HepG2 (cell line): ENCODE measurements around the gene PCDH12. TPM values are rescaled to one million over a fixed set of nuclear protein-coding genes. Genes with fewer than 3 reads are reported as not detected.

Experiments used
- BCL6 ChIP-seq: IDR thresholded peaks from 2 replicates; pipeline ENCODE4 v1.6.1; 2016; ENCODE audit warnings: missing genetic modification reagents, missing compliant biosample characterization
- BRD4 ChIP-seq: sonication (generic); formaldehyde crosslinking; IDR thresholded peaks from 2 replicates; pipeline ENCODE4 v1.4.0; 2020; ENCODE audit warnings: missing genetic modification reagents
- CHCHD3 ChIP-seq: sonication (generic); formaldehyde crosslinking; IDR thresholded peaks from 2 replicates; pipeline ENCODE4 v1.8.0; 2022; ENCODE audit warnings: mild to moderate bottlenecking, missing genetic modification reagents, moderate library complexity
- FOXC1 ChIP-seq: sonication (generic); formaldehyde crosslinking; IDR thresholded peaks from 2 replicates; pipeline ENCODE4 v1.8.0; 2022; ENCODE audit warnings: mild to moderate bottlenecking, missing genetic modification reagents, borderline replicate concordance
- MEIS2 ChIP-seq: sonication (generic); formaldehyde crosslinking; IDR thresholded peaks from 2 replicates; pipeline ENCODE4 v1.9.0; 2021; ENCODE audit warnings: mild to moderate bottlenecking, missing genetic modification reagents
- NFE2 ChIP-seq: sonication (generic); formaldehyde crosslinking; IDR thresholded peaks from 2 replicates; pipeline ENCODE4 v1.4.0; 2020; ENCODE audit warnings: missing genetic modification reagents
- PAX8 ChIP-seq: sonication (generic); formaldehyde crosslinking; IDR thresholded peaks from 2 replicates; pipeline ENCODE4 v1.8.0; 2022; ENCODE audit warnings: mild to moderate bottlenecking, missing genetic modification reagents, borderline replicate concordance
- POLR2G ChIP-seq: fragments of 200-400 bp; formaldehyde crosslinking; IDR thresholded peaks from 2 replicates; pipeline ENCODE4 v1.6.1; 2018; ENCODE audit warnings: mild to moderate bottlenecking, low read depth, low read length, moderate library complexity
- ZNF569 ChIP-seq: sonication (generic); formaldehyde crosslinking; IDR thresholded peaks from 2 replicates; pipeline ENCODE4 v1.5.0; 2020; ENCODE audit warnings: mild to moderate bottlenecking, missing genetic modification reagents, moderate library complexity, borderline replicate concordance
- ZNF737 ChIP-seq: sonication (generic); formaldehyde crosslinking; IDR thresholded peaks from 2 replicates; pipeline ENCODE4 v1.5.0; 2020; ENCODE audit warnings: missing genetic modification reagents, mild to moderate bottlenecking, borderline replicate concordance
- ZNF775 ChIP-seq: sonication (generic); formaldehyde crosslinking; IDR thresholded peaks from 2 replicates; pipeline ENCODE4 v1.4.0; 2020; ENCODE audit warnings: missing genetic modification reagents, mild to moderate bottlenecking, moderate library complexity, borderline replicate concordance
- ZNF780A ChIP-seq: sonication (generic); formaldehyde crosslinking; IDR thresholded peaks from 2 replicates; pipeline ENCODE4 v1.8.0; 2022; ENCODE audit warnings: mild to moderate bottlenecking, missing genetic modification reagents, moderate library complexity
- polyA plus RNA-seq, 8 experiments: library from polyadenylated mRNA; depleted of rRNA in 3 of 8; stranded (reverse) in 7 of 8; unstranded in 1 of 8; fragments of >200 nt; fragmentation: Illumina TruSeq in 4 of 8; extraction: Trizol in 4 of 8; gene quantifications; 2 replicates each; pipeline versions ENCODE4 v1.2.1 to v1.2.3, GENCODE V29; 2011 to 2016; ENCODE audit warnings: low read depth in 4 of 8, missing spikeins in 1 of 8, mixed read lengths in 1 of 8; ENCODE audit not compliant: insufficient read depth in 1 of 8
- total RNA-seq, 5 experiments: library from RNA; depleted of rRNA; stranded (reverse); fragments of >200 nt; fragmentation: Illumina TruSeq; extraction: Trizol; gene quantifications; 2 replicates each; pipeline ENCODE4 v1.2.3, GENCODE V29; 2016; ENCODE audit warnings: low read depth in 1 of 5
- TF ChIP-seq, protein P1 (sequence below): IDR thresholded peaks from 2 replicates; pipeline ENCODE4 v1.6.1; 2016
- TF ChIP-seq, protein P2 (sequence below): IDR thresholded peaks from 2 replicates; pipeline ENCODE4 v1.6.1; 2016; ENCODE audit warnings: control low read depth
- TF ChIP-seq, protein P3 (sequence below): sonication (generic); formaldehyde crosslinking; IDR thresholded peaks from 2 replicates; pipeline ENCODE4 v1.4.0; 2020; ENCODE audit warnings: mild to moderate bottlenecking, missing genetic modification reagents
- TF ChIP-seq, protein P4 (sequence below): sonication (generic); formaldehyde crosslinking; IDR thresholded peaks from 2 replicates; pipeline ENCODE4 v1.9.0; 2022; ENCODE audit warnings: missing genetic modification reagents, mild to moderate bottlenecking, borderline replicate concordance
- TF ChIP-seq, protein P5 (sequence below): sonication (generic); formaldehyde crosslinking; IDR thresholded peaks from 2 replicates; pipeline ENCODE4 v1.4.0; 2020; ENCODE audit warnings: missing genetic modification reagents

Gene PCDH12
- total and polyA plus RNA-seq, 2 of the 13 experiments (the other 11 are each of a cell fraction or from before 2014, with no cell fraction given): not detected

DNA sequence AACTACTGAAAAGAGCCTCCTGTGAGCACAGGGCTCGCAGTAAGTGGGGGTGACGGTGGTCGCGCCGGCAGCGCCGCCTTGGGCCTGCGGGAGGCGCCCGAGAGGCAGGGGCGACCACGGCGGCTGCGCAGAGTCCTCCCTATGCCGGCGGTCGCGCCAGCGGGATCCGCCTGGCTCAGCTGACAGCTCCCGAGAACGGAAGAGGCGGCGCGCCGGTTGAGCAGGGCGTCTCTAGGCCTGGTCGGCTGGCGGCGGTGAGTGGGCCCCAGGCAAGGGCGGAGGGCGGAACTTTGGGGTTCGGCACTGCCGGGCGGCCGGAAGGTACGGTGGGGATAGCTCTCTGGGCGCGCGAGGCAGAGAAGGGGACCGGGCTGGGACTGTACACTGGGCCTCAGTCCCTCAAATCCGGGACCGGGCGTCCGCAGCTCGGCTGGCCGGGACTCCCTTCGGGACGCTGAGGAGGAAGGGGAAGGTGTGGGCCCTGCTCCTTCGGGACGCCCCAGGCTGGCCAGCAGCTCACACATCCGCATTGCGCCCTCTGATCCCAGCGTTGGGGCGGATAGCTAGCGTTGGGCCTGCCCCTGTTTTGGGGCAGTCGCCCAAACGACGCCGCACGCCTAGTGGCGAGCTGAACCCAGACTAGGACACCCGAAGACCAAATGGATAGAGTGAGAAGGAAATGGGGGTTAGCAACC, 11.1 kb upstream of the PCDH12 start, which contains the start of gene RNF14 (continued):
- TF ChIP-seq, protein P1, sequence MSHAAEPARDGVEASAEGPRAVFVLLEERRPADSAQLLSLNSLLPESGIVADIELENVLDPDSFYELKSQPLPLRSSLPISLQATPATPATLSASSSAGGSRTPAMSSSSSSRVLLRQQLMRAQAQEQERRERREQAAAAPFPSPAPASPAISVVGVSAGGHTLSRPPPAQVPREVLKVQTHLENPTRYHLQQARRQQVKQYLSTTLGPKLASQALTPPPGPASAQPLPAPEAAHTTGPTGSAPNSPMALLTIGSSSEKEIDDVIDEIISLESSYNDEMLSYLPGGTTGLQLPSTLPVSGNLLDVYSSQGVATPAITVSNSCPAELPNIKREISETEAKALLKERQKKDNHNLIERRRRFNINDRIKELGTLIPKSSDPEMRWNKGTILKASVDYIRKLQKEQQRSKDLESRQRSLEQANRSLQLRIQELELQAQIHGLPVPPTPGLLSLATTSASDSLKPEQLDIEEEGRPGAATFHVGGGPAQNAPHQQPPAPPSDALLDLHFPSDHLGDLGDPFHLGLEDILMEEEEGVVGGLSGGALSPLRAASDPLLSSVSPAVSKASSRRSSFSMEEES: peak; percentile 60; the same call in 1 of the 2 replicates
- TF ChIP-seq POLR2G (peak; percentile 95), BCL6 (0 out of 2 replicates have a peak, but pooled peaks have one; percentile 52), FOXC1 (CRISPR knock-in tag) (peak; percentile 77; the same call in 1 of the 2 replicates), BRD4 (peak; percentile 88), MEIS2 (CRISPR knock-in tag) (peak; percentile 82), ZNF569 (CRISPR knock-in tag) (no peak), ZNF737 (CRISPR knock-in tag) (peak; percentile 97; the same call in 1 of the 2 replicates), PAX8 (peak; percentile 19; the same call in 1 of the 2 replicates), ZNF780A (no peak), NFE2 (CRISPR knock-in tag) (no peak), ZNF775 (CRISPR knock-in tag) (no peak), CHCHD3 (CRISPR knock-in tag) (no peak)
- TF ChIP-seq, protein P2, sequence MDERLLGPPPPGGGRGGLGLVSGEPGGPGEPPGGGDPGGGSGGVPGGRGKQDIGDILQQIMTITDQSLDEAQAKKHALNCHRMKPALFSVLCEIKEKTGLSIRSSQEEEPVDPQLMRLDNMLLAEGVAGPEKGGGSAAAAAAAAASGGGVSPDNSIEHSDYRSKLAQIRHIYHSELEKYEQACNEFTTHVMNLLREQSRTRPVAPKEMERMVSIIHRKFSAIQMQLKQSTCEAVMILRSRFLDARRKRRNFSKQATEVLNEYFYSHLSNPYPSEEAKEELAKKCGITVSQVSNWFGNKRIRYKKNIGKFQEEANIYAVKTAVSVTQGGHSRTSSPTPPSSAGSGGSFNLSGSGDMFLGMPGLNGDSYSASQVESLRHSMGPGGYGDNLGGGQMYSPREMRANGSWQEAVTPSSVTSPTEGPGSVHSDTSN (CRISPR knock-in tag): no peak
- TF ChIP-seq, protein P3, sequence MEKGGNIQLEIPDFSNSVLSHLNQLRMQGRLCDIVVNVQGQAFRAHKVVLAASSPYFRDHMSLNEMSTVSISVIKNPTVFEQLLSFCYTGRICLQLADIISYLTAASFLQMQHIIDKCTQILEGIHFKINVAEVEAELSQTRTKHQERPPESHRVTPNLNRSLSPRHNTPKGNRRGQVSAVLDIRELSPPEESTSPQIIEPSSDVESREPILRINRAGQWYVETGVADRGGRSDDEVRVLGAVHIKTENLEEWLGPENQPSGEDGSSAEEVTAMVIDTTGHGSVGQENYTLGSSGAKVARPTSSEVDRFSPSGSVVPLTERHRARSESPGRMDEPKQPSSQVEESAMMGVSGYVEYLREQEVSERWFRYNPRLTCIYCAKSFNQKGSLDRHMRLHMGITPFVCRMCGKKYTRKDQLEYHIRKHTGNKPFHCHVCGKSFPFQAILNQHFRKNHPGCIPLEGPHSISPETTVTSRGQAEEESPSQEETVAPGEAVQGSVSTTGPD (CRISPR knock-in tag): 0 out of 2 replicates have a peak, but pooled peaks have one; percentile 40
- TF ChIP-seq, protein P4, sequence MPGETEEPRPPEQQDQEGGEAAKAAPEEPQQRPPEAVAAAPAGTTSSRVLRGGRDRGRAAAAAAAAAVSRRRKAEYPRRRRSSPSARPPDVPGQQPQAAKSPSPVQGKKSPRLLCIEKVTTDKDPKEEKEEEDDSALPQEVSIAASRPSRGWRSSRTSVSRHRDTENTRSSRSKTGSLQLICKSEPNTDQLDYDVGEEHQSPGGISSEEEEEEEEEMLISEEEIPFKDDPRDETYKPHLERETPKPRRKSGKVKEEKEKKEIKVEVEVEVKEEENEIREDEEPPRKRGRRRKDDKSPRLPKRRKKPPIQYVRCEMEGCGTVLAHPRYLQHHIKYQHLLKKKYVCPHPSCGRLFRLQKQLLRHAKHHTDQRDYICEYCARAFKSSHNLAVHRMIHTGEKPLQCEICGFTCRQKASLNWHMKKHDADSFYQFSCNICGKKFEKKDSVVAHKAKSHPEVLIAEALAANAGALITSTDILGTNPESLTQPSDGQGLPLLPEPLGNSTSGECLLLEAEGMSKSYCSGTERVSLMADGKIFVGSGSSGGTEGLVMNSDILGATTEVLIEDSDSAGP: peak; percentile 94
- TF ChIP-seq, protein P5, sequence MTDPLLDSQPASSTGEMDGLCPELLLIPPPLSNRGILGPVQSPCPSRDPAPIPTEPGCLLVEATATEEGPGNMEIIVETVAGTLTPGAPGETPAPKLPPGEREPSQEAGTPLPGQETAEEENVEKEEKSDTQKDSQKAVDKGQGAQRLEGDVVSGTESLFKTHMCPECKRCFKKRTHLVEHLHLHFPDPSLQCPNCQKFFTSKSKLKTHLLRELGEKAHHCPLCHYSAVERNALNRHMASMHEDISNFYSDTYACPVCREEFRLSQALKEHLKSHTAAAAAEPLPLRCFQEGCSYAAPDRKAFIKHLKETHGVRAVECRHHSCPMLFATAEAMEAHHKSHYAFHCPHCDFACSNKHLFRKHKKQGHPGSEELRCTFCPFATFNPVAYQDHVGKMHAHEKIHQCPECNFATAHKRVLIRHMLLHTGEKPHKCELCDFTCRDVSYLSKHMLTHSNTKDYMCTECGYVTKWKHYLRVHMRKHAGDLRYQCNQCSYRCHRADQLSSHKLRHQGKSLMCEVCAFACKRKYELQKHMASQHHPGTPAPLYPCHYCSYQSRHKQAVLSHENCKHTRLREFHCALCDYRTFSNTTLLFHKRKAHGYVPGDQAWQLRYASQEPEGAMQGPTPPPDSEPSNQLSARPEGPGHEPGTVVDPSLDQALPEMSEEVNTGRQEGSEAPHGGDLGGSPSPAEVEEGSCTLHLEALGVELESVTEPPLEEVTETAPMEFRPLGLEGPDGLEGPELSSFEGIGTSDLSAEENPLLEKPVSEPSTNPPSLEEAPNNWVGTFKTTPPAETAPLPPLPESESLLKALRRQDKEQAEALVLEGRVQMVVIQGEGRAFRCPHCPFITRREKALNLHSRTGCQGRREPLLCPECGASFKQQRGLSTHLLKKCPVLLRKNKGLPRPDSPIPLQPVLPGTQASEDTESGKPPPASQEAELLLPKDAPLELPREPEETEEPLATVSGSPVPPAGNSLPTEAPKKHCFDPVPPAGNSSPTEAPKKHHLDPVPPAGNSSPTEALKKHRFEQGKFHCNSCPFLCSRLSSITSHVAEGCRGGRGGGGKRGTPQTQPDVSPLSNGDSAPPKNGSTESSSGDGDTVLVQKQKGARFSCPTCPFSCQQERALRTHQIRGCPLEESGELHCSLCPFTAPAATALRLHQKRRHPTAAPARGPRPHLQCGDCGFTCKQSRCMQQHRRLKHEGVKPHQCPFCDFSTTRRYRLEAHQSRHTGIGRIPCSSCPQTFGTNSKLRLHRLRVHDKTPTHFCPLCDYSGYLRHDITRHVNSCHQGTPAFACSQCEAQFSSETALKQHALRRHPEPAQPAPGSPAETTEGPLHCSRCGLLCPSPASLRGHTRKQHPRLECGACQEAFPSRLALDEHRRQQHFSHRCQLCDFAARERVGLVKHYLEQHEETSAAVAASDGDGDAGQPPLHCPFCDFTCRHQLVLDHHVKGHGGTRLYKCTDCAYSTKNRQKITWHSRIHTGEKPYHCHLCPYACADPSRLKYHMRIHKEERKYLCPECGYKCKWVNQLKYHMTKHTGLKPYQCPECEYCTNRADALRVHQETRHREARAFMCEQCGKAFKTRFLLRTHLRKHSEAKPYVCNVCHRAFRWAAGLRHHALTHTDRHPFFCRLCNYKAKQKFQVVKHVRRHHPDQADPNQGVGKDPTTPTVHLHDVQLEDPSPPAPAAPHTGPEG (CRISPR knock-in tag): peak; percentile 93
